Measurements from ENCODE around the gene FAM200A.
A peak's percentile ranks its signal among the peaks of the same experiment; 100 is the strongest.
"Not testable (repeated sequence)": the region's sequence is repeated elsewhere in the genome, so short reads cannot be mapped to it uniquely, and the experiment has no call there.

Gene FAM200A

GRCh38 chr7:99525713-99526440, 26.0 kb downstream of the FAM200A start:
- TF ChIP-seq, protein P1, sequence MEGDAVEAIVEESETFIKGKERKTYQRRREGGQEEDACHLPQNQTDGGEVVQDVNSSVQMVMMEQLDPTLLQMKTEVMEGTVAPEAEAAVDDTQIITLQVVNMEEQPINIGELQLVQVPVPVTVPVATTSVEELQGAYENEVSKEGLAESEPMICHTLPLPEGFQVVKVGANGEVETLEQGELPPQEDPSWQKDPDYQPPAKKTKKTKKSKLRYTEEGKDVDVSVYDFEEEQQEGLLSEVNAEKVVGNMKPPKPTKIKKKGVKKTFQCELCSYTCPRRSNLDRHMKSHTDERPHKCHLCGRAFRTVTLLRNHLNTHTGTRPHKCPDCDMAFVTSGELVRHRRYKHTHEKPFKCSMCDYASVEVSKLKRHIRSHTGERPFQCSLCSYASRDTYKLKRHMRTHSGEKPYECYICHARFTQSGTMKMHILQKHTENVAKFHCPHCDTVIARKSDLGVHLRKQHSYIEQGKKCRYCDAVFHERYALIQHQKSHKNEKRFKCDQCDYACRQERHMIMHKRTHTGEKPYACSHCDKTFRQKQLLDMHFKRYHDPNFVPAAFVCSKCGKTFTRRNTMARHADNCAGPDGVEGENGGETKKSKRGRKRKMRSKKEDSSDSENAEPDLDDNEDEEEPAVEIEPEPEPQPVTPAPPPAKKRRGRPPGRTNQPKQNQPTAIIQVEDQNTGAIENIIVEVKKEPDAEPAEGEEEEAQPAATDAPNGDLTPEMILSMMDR (conservative IDR thresholded peaks at IDR 0.05; ENCODE audit: low read depth, low read length) = peak; percentile 31
- H3K4me3 ChIP-seq (ENCODE audit: low read length) = no peak overlapping the region
- no peak for DNase-seq (ENCODE audit: low read depth)

DNA sequence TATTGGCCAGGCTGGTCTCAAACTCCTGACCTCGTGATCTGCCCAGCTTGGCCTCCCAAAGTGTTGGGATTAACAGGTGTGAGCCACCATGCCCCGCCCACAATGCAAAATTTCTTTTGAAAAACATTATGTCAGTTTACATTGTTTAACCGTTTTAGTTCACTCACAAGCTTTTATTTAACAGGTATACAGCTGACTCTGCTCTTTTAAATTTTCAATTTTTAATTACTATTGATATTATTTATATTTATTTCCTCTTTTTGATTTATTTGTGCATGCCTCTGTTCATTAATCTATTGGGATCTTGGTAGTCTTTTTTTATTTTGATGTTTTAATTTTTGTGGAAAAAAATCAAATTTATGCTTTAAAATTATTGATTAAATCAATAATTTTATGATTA, 30.5 kb downstream of the FAM200A start:
- TF ChIP-seq, protein P1 (conservative IDR thresholded peaks at IDR 0.05; ENCODE audit: low read depth, low read length) = no peak
- H3K4me3 ChIP-seq (ENCODE audit: low read length) = no peak overlapping the region
- no peak for DNase-seq (ENCODE audit: low read depth)

DNA sequence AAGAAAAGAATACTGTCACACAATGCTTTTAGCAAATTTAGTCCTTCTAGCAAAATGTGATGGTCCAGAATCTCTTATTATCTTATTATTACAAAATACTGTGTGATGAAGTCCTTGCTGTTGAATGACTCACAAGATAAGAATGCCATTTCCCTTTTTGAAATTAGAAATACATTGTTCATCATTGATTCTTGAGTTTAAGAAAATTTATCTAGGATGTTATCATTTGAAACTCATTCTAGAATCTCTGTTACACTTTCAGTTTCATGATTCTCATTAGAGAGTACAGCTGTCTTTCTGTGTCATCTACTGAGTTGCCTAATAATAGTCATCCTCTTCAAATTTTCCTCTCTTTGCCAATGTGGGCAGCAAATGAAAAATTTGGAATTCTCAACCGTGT, 37.9 kb downstream of the FAM200A start:
- no peak for DNase-seq (ENCODE audit: low read depth)
- TF ChIP-seq, protein P1 (conservative IDR thresholded peaks at IDR 0.05; ENCODE audit: low read depth, low read length) = no peak

DNA sequence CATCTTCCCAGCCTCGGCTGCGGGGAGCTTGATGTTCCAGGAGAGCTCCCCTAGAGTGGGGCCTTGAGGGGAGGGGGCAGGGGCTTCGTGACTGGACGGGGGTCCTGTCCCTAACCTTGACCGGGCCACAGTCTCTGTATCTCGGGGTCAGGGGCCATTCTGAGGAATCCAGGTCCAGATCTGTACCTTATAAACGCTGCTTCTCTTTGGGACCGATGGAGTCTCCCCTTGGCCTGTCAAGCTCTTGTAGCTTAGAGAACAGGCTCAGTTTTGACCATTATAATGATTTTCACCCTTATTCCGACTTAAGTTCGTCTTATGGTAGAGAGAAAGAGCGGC, 46.6 kb downstream of the FAM200A start:
- DNase-seq (ENCODE audit: low read depth) = no peak
- TF ChIP-seq, protein P1 (conservative IDR thresholded peaks at IDR 0.05; ENCODE audit: low read depth, low read length) = no peak
- H3K4me3 ChIP-seq (ENCODE audit: low read length) = peak overlapping the region; percentile 98

More for the DNA sequence above, 37.9 kb downstream of the FAM200A start:
- no peak overlapping the region for H3K4me3 ChIP-seq (ENCODE audit: low read length)

- DNase-seq (ENCODE audit: low read depth) = peak; percentile 87
- TF ChIP-seq, protein P1 (conservative IDR thresholded peaks at IDR 0.05; ENCODE audit: low read depth, low read length) = no peak
- H3K4me3 ChIP-seq (ENCODE audit: low read length) = peak within 1 kb of the TSS; percentile 98
Measured at GRCh38 chr7:99504603-99505323, 47.2 kb downstream of the FAM200A start, which contains the start of gene ZKSCAN5. ZKSCAN5 (plus strand) TSS chr7:99504662; CDS start chr7:99506045, 1,383 bp downstream.

GRCh38 chr7:99504281-99504602, 47.7 kb downstream of the FAM200A start:
- DNase-seq (ENCODE audit: low read depth) = no peak
- peak overlapping the region; percentile 98 for H3K4me3 ChIP-seq (ENCODE audit: low read length)
- TF ChIP-seq, protein P1 (conservative IDR thresholded peaks at IDR 0.05; ENCODE audit: low read depth, low read length) = no peak

DNA sequence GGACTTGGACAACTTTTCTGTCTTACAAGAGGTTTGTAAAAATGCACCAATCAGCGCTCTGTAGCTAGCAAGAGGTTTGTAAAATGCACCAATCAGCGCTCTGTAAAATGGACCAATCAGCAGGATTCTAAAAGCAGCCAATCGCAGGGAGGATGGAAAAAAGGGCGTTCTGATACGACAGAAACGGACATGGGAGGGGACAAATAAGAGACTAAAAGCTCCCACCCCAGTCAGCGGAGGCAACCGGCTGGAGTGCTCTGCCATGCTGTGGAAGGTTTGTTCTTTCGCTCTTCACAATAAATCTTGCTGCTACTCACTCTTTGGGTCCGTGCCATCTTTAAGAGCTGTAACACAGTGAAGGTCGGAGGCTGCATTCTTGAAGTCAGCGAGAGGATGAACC, 50.7 kb downstream of the FAM200A start:
- H3K4me3 ChIP-seq (ENCODE audit: low read length); DNase-seq (ENCODE audit: low read depth): not testable (repeated sequence)

All from retinal pigment epithelial cell (primary cell).